ENCODE results near the gene UCK1. TPM values are rescaled to one million over a fixed set of nuclear protein-coding genes. Genes with fewer than 3 reads are reported as not detected.
"Not testable (repeated sequence)": the region's sequence is repeated elsewhere in the genome, so short reads cannot be mapped to it uniquely, and the experiment has no call there.

Gene UCK1
- total RNA-seq, 2 donors from 2014 or later, result 16.8 to 18.8 TPM

DNA sequence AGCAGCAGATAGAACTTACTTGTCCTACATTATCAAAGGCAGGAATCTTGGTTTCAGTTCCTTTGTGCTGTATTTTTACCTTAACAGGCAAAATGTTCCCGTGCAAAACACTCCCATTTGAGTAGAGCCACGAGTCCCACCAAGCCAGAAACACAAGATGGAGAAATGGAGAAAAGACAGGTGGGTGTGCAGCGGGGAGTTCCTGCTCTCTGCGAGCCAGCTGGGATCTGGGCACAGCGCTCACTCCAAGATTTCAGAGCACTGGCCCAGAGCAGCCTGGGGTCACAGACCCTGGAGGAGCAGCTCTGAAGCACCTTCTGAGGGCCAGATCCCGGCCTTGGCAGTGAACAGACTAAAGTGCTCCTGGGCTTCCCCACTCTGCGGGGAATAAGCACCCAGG lies 2.9 kb downstream of the UCK1 start:
- intact Hi-C loops (cut with DNase I), result no loop called here
- DNase-seq (ENCODE audit: low spot score), result no peak

DNA sequence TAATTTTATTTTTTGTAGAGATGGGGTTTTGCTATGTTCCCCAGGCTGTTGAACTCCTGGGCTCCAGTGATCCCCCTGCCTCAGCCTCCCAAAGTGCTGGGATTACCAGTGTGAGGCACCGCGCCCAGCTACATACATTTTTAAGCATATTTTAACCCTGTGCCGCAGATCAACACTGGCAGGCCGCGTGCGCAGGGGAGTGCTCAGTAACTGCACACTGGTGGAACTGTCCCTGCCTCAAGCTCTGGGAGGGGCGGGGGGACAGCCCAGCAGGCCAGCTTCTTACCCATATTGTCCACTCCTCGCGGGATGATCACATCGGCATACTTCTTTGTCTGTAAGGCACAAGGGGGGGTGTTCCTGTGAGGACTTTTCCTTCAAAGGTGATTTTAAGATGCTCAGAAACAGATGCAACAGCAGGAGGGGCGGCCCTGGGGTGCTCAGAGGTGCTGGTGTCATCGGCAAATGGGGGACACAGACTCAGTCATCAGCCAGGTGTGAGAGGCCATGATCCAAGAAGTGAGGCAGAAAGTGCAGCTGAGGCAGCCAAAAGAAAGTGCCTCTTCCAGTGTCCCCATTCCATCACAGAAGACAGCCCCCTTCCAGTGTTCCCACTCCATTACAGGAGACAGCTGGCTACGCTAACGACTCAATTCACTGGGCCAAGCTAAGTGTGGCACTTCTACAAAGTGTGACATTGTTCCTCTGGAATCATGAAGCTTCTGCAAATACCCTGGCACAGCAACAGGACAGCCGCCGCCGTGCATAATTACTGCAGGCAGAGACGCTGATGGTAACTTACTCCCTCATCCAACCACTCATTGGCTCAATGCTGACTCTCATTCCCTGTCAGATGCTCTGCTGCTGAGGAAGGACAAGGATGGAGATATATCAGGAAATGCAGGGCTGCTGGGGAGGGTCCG lies 5.2 kb downstream of the UCK1 start:
- DNase-seq (ENCODE audit: low spot score), result peak; percentile 56
- intact Hi-C loops (cut with DNase I), result no loop called here

DNA sequence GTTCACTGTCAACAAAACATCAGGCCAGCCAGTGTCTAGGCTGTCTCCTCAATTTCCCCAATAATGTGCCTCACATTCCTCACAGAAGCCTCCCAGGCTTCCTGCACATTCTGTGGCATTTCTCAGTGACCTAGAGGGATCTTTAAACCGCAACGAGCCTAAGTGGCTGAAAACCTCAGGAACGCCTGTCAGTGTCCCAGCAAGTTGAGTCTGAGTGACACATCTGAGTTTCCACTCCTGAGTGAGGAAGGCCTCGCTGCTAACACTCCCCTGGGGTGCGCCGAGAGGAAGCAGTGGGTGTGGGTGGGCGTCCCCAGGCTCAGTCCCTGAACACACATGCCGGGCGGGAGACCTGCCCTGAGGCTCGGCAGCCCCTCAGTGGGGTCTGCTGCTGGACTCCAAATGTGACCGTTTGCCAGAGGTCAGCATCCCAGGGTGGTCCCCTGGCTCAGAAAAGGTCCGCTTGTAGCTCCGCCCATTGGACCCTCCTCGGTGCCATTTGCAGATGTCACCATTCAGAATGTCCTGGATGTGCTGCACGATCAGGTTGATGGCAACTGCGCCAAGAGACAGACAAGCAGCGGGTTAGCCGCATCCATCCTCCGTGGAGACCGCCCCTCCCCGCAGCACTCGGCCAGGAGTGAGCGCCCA lies 6.3 kb downstream of the UCK1 start:
- peak; percentile 47 for DNase-seq (ENCODE audit: low spot score)
- intact Hi-C loops (cut with DNase I), result loop anchor here in 1 of 2 donors (5.0 kb wide), 1 partner anchor 1633 kb away; no protein-coding TSS in a partner anchor

DNA sequence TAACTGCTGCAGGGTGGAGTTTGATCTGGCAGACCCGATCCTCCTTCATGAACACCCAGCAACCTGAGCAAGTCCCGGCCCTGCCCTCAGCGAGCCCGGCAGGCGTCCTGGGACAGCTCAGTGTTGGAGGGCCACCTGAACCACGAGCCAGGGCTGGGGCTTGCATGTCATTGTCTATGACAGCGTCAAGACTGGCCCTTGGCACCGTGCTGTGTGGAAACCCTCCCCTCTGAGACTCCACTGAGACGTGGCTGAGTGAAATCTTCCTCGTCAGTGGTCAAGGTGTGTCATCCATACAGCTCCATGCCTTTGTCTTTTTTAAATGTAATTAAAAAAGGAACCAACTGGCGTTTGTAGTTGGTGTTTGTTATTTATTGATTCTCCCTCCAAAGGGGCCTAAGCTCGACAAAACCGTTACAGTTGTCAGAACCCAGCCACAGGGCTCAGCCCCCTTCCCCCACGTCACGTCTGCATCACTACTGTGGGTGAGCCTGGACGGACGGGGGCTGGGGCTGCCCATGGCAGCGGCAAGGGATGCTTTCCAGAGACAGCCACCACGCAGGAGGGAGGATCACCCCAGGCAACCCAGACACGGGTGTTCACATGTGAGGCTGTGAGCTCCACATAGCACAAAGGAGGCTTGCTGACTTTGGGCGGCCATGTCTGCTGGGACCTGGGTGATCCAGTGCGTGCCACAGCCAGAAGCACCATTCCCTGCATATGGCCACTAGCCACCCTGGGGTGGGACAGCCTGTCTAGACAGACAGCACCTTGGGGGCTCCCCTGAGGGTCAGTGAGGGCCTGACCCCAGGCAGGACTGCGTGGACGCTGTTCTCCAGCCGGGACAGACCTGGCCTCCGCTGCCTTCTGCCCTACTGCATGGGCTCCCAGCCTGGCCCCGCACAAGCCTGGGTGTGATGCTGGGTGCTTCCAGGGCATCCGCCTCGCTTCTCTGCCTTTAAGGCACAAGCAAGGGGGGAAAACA lies 7.3 kb downstream of the UCK1 start:
- DNase-seq (ENCODE audit: low spot score), result peak; percentile 75
- intact Hi-C loops (cut with DNase I), result loop anchor here in 1 of 2 donors (5.0 kb wide), 1 partner anchor 1634 kb away; no protein-coding TSS in a partner anchor

DNA sequence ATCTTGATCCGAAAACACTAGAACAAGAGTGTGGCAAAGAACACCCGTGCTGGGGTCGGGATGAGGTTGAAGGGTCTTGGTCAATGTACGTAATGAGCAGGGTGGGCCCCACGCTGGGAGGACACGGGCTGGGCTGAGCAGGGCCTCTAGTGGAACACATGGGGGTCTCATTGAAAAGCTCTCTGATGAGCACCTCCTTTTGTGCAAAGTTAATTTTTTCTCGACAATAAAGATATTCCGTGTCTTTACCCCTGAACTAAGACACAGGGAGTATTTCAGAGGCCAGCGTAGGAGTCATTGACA lies 8.0 kb downstream of the UCK1 start:
- no peak for DNase-seq (ENCODE audit: low spot score)
- intact Hi-C loops (cut with DNase I), result loop anchor here in 1 of 2 donors (5.0 kb wide), 1 partner anchor 1634 kb away; no protein-coding TSS in a partner anchor

DNA sequence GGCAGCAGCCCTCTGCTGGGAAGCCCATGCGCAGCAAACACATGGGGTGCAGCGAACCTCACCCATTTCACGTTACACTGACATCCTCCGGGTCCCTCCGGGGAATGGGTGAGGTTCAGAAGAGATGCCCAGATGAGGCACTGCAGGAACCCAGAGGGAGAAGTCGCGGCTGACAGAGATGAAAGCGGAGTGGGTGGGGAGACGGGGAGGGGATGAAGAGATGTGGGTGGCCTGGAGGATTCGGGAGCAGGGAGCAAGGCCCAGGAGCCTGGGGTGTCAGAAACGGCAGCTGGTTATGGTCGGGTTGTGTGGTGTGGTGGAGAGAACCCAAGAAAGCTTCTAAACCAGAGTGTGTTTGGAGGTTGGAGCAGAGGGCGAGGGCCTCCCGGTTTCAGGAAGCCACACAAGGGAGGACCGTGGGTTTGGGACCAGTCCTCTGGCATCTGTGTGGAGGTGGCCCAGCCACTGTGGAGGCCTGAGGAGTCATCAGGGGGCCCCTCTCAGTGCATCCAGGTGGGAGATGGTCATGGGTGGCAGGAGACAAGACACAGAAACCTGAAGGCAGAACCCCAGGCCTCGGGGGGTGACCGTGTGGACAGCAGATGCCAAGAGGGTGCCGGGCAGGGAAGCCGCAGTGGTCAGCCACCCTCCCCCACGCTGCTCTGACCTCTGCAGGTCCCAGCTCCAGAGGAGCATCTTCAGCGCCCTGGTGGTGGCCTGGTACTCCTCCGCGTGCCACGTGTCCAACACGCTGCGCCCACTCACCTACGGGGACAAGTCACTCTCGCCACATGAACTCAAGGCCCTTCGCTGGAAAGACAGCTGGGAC lies 8.6 kb downstream of the UCK1 start:
- intact Hi-C loops (cut with DNase I), result loop anchor here in 1 of 2 donors (5.0 kb wide), 1 partner anchor 1635 kb away; no protein-coding TSS in a partner anchor
- DNase-seq (ENCODE audit: low spot score), result no peak

DNA sequence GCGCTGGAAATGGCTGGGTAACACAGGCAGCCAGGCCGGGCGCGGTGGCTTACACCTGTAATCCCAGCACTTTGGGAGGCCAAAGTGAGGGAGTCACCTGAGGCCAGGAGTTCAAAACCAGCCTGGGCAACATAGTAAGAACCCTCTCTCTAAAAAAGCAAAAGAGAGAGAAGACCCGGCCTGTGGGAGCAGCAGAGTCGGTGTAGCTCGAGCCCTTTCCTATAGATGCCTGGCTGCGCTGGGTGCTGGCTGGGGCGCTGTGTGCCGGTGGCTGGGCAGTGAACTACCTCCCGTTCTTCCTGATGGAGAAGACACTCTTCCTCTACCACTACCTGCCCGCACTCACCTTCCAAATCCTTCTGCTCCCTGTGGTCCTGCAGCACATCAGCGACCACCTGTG lies 9.2 kb downstream of the UCK1 start:
- intact Hi-C loops (cut with DNase I), result loop anchor here in 1 of 2 donors (5.0 kb wide), 1 partner anchor 1635 kb away; no protein-coding TSS in a partner anchor
- peak; percentile 67 for DNase-seq (ENCODE audit: low spot score)

DNA sequence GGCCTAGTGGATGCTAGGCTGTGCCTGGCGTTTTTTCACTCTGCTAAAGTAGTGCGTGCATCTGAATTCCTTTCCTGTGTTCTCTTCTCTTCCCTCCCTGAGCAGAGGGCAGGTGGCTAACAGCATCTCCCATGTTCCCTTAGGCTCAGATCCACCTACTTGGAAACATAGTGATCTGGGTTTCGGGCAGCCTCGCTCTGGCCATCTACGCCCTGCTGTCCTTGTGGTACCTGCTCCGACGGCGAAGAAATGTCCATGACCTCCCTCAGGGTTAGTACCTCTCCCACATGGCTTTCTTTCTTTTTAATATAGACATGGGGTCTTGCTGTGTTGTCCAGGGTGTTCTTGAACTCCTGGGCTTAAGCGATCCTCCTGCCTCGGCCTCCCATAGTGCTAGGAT lies 9.9 kb downstream of the UCK1 start:
- intact Hi-C loops (cut with DNase I), result loop anchor here in 1 of 2 donors (5.0 kb wide), 1 partner anchor 1636 kb away; no protein-coding TSS in a partner anchor
- peak; percentile 63 for DNase-seq (ENCODE audit: low spot score)

DNA sequence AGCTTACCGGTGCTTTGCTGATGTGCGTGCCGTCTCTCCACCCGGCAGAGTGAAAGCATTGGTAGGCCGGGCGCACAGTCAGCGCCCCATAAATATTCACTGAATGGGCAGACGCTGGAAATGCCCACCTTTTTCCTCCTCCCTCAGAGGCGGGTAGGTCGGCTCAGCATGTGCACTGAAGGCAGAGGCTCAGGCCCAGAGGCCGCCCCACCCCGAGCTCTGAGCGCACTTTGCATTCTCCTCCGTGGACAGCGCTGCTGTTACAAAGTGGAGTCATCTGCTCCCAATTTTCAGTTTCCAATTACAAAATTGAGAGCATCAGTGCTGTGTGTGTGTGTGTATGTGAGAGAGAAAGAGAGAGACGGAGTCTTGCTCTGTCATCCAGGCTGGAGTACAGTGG lies 10.6 kb downstream of the UCK1 start:
- intact Hi-C loops (cut with DNase I), result loop anchor here in 1 of 2 donors (5.0 kb wide), 1 partner anchor 1637 kb away; no protein-coding TSS in a partner anchor
- DNase-seq (ENCODE audit: low spot score), result peak; percentile 57

DNA sequence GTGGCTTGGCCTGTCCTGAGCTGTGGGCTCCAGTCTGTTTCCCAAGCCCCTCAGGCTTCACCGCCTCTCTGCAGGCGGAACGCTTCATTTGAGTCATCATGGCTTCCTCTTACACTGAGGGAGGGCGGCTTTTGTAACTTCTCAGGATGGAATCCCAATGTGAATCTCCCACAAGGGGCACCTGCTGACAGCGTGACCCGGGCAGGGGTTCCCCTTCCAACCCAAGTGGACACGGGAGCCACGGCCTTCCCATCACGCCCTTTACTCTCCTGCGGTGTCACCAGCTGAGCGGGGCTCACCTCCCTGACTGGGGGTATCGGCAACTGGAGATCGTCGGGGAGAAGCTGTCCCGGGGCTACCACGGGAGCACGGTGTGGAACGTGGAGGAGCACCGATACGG lies 12.5 kb downstream of the UCK1 start:
- no peak for DNase-seq (ENCODE audit: low spot score)
- intact Hi-C loops (cut with DNase I), result no loop called here

DNA sequence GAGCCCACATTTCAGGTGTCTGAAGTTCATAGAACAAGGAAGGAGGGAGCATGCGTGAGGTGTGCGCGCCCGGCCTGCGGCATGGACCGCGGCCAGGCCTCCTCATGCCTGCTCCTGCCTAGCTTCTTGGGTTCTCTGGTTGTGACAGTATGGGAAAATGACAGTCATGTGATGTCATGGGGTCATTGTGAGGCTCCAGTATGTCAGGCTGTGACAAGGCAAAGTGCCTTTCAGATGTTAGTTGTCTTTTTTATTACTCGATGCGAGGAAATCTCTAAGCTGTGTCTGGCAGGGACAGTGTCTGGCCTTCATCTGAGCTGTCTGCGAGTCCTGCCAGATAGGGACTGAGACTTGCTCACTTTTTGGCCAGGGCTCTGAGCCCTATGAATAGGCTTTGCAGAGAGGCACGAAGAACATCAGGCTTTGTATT lies 13.3 kb downstream of the UCK1 start:
- intact Hi-C loops (cut with DNase I), result no loop called here
- DNase-seq (ENCODE audit: low spot score), result no peak

DNA sequence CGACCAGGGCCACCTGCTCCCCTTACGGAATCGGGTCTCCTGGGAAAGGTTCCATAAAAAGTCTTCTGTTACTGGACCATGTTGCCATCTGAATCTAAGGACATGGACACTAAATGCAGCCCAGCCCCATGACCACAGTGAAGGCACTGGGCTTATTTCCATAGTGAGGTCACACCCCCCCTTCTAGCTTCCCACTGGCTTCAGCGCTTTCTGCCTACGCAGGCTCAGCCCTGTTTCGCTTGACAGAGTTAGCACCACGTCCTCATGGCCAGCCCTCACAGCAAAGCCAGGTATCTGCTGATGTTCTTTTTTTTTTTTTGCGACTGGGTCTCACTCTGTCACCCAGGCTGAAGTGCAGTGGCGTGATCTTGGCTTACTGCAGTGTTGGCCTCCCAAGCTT lies 14.1 kb downstream of the UCK1 start:
- DNase-seq (ENCODE audit: low spot score), result no peak
- intact Hi-C loops (cut with DNase I), result no loop called here

DNA sequence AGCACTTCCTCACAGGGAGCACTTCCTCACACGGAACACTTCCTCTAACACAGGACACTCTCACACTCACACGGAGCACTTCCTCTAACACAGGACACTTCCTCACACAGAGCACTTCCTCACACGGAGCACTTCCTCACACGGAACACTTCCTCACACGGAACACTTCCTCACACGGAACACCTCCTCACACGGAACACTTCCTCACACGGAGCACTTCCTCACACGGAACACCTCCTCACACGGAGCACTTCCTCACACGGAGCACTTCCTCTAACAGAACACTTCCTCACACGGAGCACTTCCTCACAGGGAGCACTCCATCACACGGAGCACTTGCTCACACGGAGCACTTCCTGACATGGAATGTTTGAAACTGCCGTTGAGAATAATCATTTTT lies 15.0 kb downstream of the UCK1 start:
- no peak for DNase-seq (ENCODE audit: low spot score)
- intact Hi-C loops (cut with DNase I), result no loop called here

DNA sequence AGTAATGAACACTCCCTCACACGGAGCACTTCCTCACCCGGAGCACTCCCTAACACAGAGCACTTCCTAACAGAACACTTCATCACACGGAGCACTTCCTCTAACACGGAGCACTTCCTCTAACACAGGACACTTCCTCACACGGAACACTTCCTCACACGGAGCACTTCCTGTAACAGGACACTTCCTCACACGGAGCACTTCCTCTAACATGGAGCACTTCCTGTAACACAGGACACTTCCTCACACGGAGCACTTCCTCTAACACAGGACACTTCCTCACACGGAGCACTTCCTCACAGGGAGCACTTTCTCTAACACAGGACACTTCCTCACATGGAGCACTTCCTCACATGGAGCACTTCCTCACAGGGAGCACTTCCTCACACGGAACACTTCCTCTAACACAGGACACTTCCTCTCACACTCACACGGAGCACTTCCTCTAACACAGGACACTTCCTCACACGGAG lies 15.5 kb downstream of the UCK1 start:
- intact Hi-C loops (cut with DNase I); DNase-seq (ENCODE audit: low spot score): not testable (repeated sequence)

DNA sequence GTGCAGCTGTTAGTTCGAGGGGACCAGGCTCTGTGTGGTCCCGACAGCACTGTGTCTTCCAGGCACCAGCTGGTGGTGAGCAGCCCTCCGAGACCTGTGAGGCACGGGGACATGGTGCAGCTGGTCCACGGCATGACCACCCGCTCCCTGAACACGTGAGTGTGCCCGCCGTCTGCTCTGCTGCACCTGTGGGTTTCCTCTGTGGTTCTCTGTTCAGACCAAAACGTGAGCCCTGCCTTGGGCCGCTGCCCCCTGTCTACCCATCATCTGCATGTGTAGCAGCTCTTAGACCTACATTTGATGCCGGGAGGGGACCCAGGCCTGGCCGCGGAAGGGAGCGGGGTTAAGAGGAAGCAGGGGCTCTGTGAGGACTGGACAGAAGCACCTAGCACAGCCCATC lies 17.9 kb downstream of the UCK1 start:
- intact Hi-C loops (cut with DNase I), result no loop called here
- DNase-seq (ENCODE audit: low spot score), result no peak

DNA sequence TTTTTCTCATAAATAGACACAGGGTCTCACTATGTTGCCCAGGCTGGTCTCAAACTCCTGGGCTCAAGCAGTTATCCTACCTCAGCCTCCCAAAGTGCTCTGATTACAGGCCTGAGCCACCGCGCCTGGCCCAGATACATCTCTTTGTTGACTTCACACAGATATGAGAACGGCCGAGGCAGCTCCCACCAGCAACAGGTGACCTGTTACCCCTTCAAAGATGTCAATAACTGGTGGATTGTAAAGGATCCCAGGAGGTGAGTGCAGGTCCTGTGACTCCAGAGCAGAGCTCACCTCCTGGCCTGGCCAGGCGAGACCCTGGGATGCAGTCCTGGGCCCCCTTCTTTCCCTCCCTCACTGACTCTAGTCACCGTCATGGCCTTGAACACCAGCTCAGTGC lies 19.2 kb downstream of the UCK1 start:
- no peak for DNase-seq (ENCODE audit: low spot score)
- intact Hi-C loops (cut with DNase I), result no loop called here

DNA sequence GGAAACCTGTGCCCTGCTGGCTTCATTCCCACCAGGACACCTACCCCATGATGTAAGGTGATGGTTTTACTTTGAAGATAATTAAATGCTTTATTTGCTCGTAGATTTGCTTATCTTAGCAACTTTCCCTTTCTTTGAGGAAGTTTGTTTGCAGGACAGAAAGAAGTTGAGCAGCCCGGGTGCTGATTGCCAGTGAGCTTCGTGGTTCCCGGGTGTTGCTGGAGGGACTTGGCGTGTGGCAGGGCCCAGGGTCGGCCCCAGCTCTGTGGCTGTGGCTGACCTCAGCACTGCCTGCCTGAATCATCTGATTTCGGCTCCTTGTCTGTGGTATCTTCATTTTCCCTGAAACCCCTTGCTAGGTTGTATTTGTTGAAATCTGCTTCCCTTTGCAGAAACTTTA lies 19.6 kb downstream of the UCK1 start:
- DNase-seq (ENCODE audit: low spot score), result no peak
- intact Hi-C loops (cut with DNase I), result no loop called here

DNA sequence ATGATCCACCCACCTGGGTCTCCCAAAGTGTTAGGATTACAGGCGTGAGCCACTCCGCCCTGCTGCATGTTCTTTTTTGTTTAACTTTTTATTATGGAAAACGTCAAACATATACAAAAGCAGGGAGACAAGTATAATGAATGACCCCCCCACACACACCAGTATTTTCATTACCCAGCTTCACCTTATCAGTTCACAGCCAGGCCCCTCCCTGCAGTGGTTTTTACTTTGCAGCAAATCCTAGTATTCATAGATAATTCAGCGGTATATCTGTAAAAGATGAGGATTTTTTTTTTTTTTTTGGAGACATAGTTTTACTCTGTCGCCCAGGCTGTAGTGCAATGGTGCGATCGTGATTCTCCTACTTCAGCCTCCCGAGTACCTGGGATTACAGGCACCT lies 26.1 kb downstream of the UCK1 start:
- no peak for DNase-seq (ENCODE audit: low spot score)
- intact Hi-C loops (cut with DNase I), result no loop called here

Data from posterior vena cava (tissue), 2 donors.